Activated CD4-positive, alpha-beta T cell treated with anti-CD3 and anti-CD28 coated beads, Interleukin-2, amount 50 U/mL, for 4 hours (primary cell): ENCODE data around the gene VSIG10.
A peak's percentile ranks its signal among the peaks of the same experiment; 100 is the strongest.
"Not testable (repeated sequence)": the region's sequence is repeated elsewhere in the genome, so short reads cannot be mapped to it uniquely, and the experiment has no call there.

Experiments
- DNase-seq, 2 experiments: peaks; one replicate each; pipeline ENCODE4 v3.0.0-alpha.2; 2020

VSIG10 gene, protein sequence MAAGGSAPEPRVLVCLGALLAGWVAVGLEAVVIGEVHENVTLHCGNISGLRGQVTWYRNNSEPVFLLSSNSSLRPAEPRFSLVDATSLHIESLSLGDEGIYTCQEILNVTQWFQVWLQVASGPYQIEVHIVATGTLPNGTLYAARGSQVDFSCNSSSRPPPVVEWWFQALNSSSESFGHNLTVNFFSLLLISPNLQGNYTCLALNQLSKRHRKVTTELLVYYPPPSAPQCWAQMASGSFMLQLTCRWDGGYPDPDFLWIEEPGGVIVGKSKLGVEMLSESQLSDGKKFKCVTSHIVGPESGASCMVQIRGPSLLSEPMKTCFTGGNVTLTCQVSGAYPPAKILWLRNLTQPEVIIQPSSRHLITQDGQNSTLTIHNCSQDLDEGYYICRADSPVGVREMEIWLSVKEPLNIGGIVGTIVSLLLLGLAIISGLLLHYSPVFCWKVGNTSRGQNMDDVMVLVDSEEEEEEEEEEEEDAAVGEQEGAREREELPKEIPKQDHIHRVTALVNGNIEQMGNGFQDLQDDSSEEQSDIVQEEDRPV

GRCh38 chr12:118103601-118104382, at the start of gene VSIG10:
VSIG10 (minus strand) TSS chr12:118104011; CDS start chr12:118103671, 340 bp downstream.
- DNase-seq = no peak

GRCh38 chr12:118151755-118152154, 47.9 kb upstream of the VSIG10 start:
- DNase-seq = no peak

DNA sequence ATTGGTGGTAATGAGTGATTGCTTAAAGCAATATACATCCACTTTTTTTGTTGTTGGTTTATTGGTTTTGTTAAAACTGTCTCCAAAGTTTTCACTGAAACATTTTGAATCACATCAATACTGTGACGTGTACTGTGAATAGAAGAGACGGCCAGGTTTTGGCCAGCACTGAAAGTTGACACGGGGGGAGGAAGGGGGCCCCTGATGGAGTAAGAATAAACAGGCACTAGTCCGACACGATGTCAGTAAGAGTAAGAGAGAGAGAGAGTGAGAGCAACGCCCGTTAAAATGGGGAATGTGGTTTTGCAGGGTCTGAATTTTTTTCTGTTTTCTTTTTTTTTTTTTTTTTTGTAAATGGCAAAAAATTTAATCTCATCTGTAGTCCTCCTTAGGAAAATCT, 46.8 kb upstream of the VSIG10 start:
- no peak for DNase-seq

DNA sequence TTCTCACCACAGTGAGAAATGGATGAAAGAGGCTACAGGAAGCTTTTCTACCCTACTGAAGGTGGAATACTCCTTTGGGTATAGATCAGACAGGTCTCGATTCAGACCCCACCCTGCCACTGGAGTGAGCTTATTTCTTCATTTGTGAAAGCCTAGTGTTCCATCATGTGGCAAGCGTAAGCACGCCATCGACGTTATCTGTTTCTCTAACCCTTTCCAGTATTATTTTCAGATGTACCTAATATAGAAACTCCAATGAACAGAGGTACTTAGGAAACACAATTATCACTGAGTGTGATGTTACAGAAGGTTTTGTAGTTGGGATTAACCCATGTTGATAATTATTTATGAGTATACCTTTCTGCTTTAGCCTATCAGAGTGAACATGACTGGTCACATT, 44.5 kb upstream of the VSIG10 start:
- DNase-seq = no peak

DNA sequence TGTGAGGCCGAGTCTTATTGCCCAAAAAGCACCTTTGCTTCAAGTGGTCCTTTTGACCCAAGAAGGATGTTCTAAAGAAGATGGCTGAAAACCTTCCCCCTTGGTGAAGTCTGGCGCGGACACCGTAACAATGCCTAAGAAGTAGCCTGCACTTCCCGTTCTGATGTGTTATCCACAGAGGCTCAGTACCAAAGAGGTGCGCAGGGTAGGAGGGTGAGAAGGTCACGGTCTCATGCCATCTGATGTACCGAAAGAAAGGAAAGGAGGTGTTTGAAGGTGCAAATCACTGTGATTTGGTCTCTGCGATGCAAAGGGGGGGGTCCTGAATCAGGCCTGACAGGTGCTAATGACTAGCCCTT, 42.0 kb upstream of the VSIG10 start:
- no peak for DNase-seq

- no peak for DNase-seq
Measured at GRCh38 chr12:118145113-118145797, 41.4 kb upstream of the VSIG10 start.

GRCh38 chr12:118144499-118144898, 40.7 kb upstream of the VSIG10 start:
- DNase-seq = no peak

DNA sequence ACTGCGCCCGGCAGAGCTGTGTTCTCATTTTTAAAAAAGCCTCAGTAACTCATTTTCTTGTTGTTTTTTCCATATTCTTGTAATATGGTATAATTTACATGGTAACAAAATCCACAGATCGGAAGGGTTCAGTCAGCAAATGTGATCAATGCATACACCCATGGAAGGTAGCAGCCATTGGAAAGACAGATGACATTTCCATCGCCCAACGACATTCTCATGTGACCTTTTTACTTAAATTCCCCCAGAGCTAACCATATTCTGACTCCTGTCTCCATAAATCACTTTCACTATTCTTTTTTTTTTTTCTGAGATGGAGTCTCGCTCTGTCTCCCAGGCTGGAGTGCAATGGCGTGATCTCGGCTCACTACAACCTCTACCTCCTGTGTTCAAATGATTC, 37.0 kb upstream of the VSIG10 start:
- no peak for DNase-seq

- no peak for DNase-seq
Measured at GRCh38 chr12:118137148-118137678, 33.4 kb upstream of the VSIG10 start.

GRCh38 chr12:118136559-118137003, 32.8 kb upstream of the VSIG10 start:
- DNase-seq = peak; percentile 26 to 28

GRCh38 chr12:118135788-118136558, 32.2 kb upstream of the VSIG10 start, which contains the start of gene PEBP1:
PEBP1 (plus strand) TSS chr12:118136124; CDS start chr12:118136210, 86 bp downstream.
- peak; percentile 91 to 92 for DNase-seq

DNA sequence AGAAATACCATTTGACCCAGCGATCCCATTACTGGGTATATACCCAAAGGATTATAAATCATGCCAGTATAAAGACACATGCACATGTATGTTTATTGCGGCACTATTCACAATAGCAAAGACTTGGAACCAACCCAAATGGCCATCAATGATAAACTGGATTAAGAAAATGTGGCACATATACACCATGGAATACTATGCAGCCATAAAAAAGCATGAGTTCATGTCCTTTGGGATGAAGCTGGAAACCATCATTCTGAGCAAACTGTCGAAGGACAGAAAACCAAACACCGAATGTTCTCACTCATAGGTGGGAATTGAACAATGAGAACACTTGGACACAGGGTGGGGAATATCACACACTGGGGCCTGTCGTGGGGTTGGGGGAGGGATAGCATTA, 25.6 kb upstream of the VSIG10 start:
- not testable (repeated sequence) for DNase-seq

DNA sequence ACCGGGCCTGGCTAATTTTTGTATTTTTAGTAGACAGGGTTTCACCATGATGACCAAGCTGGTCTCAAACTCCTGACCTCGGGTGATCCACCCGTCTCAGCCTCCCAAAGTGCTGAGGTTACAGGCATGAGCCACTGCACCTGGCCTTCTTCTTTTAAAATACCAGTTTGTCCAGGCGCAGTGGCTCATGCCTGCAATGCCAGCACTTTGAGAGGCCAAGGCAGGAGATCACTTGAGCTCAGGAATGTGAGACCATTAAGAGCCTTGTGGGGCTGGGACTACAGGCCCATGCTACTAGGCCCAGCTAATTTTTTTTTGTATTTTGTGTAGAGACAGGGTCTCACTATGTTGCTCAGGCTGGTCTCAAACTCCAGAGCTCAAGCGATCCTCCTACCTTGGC, 24.1 kb upstream of the VSIG10 start:
- DNase-seq = no peak

DNA sequence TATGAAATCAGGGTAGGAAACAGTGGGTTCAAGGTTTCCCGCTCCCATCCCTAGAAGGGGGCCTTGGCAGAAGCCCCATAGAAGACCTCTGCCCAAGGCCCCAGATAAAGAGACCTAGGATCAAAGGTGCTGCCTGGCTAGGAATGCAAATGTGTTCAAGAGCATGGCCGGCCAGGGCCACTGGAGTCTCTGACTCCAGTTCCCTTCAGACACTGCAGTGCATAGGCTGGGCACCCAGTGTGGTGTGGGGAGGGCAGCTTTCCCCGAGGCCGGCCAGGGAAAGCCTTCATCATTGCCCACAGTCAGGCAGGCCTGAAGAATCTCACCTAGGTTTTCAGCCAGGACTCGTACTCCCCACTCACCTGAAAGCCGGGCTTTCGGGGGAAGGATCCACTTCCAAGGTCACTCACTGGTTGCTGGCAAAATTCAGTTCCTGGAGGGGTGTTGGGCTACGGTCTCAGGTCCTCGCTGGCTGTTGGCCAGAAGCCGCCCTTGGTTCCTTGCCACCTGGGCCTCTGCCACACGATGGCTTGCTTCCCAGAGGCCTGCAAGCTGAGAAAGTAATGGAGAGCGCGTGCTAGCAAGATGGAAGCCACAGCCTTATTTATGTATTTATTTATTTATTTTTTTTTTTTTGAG, 22.4 kb upstream of the VSIG10 start:
- DNase-seq = no peak

GRCh38 chr12:118125743-118126118, 21.9 kb upstream of the VSIG10 start:
- DNase-seq = no peak

- no peak for DNase-seq
Measured at GRCh38 chr12:118124333-118124874, 20.6 kb upstream of the VSIG10 start.

DNA sequence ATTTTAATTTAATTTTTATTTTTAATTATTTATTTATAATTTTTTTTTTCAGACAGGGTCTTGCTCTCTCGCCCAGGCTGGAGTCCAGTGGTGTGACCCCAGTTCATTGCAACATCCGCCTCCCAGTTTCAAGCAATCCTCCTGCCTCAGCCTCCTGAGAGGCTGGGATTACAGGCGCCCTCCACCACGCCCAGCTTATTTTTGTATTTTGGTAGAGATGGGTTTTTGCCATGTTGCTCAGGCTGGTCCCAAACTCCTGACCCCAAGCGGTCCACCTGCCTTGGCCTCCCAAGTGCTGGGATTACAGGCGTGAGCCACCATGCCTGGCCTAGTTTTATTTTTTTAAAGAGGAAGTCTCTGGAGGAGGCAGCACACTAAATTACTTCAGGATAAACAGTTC, 18.5 kb upstream of the VSIG10 start:
- DNase-seq = no peak

DNA sequence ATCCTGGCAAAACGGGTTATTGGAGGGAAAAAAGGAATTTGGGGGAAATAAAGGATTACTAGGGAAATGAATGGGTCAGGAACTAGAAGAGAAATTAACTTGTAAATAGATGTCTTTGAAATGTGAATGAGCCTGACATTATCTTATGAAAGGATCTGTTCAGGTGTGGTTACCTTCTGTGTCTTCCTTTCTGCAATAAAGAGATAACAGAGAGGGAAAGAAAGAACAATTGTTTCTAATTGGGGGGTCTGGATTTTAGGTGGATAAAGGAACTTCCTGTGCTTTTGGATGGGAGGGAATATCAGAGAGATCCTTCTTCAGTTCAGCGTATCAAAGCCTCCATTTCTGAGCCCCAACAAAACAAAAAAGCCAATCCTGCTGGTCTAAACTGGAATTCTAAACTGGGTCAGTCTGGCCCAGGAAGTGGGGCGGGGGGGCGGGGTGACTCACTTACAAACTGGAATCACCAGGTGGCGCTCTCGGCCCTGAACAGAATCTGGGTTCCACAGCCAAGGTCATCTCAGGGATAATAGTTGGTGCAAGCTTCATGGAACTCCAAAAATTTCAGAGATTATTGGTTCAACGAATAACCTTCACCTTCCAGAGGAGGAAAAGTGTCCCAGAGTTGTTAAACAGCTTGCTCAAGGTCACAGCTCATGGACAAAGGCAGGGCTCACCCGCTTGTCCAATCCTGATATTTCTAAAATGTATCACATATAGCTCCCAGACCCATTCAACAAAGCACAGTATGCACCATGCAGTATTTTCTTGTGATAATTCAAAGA, 17.0 kb upstream of the VSIG10 start:
- DNase-seq = peak; percentile 41 to 50

GRCh38 chr12:118119449-118119879, 15.7 kb upstream of the VSIG10 start:
- no peak for DNase-seq

GRCh38 chr12:118109088-118109487, 5.3 kb upstream of the VSIG10 start:
- no peak for DNase-seq
